ENCODE results near the gene TAL1.
"Not testable (repeated sequence)": the region's sequence is repeated elsewhere in the genome, so short reads cannot be mapped to it uniquely, and the experiment has no call there.

The TAL1 gene

GRCh38 chr1:47232187-47232874, at the start of gene TAL1:
Gene TAL1 (minus strand): TSS chr1:47232225. CDS start chr1:47225888, 6,337 bp downstream.
- DNase-seq, result no peak

- no peak for DNase-seq
These were observed 48.1 kb upstream of the TAL1 start for GRCh38 chr1:47280142-47280541.

DNA sequence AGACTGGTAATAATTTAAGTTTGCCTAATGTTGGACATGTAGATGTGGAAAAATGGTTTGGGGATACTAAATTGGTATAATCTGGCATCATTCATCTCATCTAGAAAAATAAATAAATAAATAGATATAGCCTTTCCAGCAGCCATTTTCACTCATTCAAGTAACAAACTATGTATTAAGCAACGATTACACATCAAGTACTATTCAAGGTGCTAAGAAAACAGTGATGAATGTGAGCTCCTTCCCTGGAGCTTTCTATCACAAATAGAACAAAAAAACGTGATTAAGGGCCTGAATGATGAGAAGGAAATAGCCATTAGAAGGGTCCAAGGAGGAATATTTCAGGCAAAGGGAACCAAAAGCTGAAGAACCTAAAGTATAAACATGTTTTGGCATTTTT, 44.8 kb upstream of the TAL1 start:
- DNase-seq, result no peak

DNA sequence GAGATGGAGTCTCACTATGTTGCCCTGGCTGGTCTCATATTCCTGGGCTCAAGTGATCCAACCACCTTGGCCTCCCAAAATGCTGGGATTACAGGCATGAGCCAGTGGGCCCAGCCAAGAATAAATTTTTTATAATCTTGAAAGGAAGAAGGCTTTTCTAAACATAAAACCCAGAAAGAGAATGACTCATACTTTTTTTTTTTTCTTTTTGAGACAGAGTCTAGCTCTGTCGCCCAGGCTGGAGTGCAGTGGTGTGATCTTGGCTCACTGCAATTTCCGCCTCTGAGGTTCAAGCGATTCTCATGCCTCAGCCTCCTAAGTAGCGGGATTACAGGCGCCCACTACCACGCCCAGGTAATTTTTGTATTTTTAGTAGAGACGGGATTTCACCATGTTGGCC, 43.8 kb upstream of the TAL1 start:
- DNase-seq, result not testable (repeated sequence)

GRCh38 chr1:47265529-47265928, 33.5 kb upstream of the TAL1 start:
- not testable (repeated sequence) for DNase-seq

GRCh38 chr1:47262787-47263413, 30.9 kb upstream of the TAL1 start:
- DNase-seq, result peak in 1 of 56 donors; percentile 5

- no peak for DNase-seq
These were observed 25.2 kb upstream of the TAL1 start for GRCh38 chr1:47257224-47257623.

DNA sequence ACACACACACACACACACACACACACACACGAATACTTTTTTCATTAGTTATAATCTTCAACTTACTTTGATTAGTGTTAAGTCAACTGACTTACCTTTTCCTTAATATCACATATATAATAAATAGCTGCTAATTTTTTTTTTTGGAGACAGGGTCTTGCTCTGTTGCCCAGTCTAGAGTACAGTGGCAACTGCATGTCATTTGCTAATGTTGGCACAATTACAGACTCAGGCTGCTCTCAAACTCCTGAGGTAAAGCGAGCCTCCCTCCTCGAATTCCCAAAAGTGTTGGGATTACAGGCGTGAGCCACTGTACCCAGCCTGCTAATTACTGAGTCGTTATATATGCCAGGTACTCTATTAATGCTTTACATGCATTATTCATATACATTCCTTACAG, 20.8 kb upstream of the TAL1 start:
- no peak for DNase-seq

- DNase-seq, result no peak
These were observed 20.3 kb upstream of the TAL1 start for GRCh38 chr1:47252369-47252768.

- no peak for DNase-seq
These were observed 17.7 kb upstream of the TAL1 start for GRCh38 chr1:47249755-47250154.

- DNase-seq, result no peak
These were observed 12.4 kb upstream of the TAL1 start for GRCh38 chr1:47244339-47244862.

- no peak for DNase-seq
These were observed 11.9 kb upstream of the TAL1 start for GRCh38 chr1:47243910-47244309.

- DNase-seq, result no peak
These were observed 9.4 kb upstream of the TAL1 start for GRCh38 chr1:47241114-47242113.

- no peak for DNase-seq
These were observed 7.0 kb upstream of the TAL1 start for GRCh38 chr1:47238935-47239592.

DNA sequence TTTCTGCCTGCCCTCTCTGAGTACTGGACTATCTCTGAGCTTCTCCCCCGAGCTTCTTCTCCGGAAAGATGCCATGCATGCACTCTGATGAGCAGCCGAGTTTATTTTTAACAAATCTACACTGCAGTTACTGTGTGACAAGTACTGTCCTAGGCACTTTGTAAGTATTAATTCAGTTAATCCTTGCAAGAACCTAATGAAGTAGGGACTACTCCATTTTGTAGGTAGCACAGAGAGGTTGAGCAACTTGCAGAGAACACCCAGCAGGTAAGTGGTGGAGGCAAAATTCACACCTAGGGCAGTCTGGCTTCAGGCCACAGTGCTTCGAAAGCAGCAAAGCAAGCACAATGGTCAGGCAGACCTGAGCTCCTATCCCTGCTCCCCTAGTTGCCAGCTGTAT, 3.8 kb upstream of the TAL1 start:
- DNase-seq, result no peak

GRCh38 chr1:47235241-47235681, 3.2 kb upstream of the TAL1 start:
- peak in 33 of 56 donors; percentile 8 to 62 (median 35) for DNase-seq

- DNase-seq, result no peak
These were observed 1.2 kb upstream of the TAL1 start for GRCh38 chr1:47233186-47233585.

DNA sequence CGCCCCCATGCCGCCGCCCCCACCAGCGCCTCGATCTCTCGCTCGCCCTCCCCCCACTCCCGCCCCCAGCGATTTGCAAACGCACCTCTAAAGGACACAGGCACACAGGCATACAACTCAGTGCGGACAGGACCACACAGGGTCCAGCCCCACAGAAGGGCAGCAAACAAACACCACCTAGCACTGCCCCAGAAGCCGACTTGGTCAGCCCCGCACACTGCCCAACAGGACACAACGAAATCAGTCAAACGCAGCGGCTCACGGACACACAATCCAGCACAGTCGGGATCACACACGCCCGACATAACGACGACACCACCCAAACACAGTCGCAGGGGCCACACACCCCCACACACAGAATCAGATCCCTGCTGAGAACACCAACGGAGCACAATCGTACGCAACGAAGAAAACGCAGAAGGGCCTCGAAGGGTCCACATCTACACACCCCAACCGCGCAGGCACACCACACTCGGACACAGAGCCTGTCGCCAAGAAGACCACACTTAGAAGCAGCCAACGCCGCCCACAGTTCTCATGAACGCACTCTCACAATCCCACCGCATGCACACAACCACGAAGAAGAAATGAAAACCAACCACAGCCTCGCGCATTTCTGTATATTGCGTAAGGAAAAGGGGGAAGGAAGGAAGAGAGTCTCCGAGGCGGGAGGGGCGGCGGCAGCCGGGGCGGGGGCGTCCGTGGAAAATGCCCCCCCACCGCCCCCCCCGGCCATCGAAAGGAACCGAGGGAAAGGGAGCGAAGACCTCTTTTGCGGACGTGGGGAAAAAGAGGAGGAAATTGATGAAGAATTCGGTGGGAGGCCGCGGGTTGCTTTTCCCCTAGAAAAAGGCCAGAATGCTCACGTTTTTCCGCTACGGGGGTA, 481 bp downstream of the TAL1 start:
- DNase-seq, result peak in 6 of 56 donors; percentile 6 to 34 (median 8)

DNA sequence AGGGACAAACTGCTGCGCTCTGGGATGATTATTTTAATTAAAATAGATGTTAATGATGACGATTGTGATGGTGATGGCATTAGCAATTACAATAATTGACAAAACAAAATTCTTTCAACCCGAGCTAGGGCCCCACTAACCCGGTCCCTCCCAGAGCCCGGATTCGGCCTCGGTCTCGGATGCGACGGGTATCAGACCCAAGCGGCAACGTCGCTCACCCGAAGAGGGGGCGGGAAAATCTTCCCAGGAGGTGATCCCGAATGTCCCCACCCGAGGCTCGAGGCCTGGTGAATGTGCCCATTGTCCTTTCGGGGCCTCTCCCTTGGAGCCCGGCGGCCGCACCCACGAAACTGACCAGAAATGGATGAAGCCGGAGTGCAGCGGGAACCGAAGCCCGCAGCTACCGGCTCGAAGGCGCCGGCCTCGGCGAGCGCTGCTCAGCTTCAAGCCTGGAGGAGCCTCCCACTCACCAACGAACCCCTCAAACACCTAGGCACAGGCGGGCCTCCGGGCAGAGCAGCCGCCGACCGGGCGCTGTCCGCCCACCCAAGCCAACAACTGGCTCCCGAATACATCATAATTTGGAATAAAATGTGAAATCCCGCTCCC, 1.2 kb downstream of the TAL1 start:
- DNase-seq, result no peak
